Spleen (tissue), 11 donors: ENCODE measurements around the gene ERC2. TPM values are rescaled to one million over a fixed set of nuclear protein-coding genes. Genes with fewer than 3 reads are reported as not detected.

Experiments
- DNase-seq: peaks from one replicate; pipeline ENCODE4 v3.0.0-alpha.2; 2020
- H3K27ac ChIP-seq, 8 donors: fragments of 200-600 bp; sonication (generic) in 7 of 8; 1 replicate in 4 of 8; 2 replicates in 4 of 8; pipeline versions ENCODE4 v1.5.0 to v1.8.0; 2016 to 2021; ENCODE audit warnings: inconsistent platforms in 4 of 8, mild to moderate bottlenecking in 4 of 8, moderate library complexity in 1 of 8
- H3K27me3 ChIP-seq, 7 donors: fragments of 200-600 bp; sonication (generic) in 6 of 7; replicated peaks in 1 of 7; 1 replicate in 4 of 7; 2 replicates in 3 of 7; pipeline versions ENCODE4 v1.5.0 to v1.8.0; 2016 to 2021; ENCODE audit warnings: inconsistent platforms in 3 of 7, mild to moderate bottlenecking in 1 of 7
- H3K36me3 ChIP-seq, 6 donors: fragments of 200-600 bp; sonication (generic) in 5 of 6; 1 replicate in 4 of 6; 2 replicates in 2 of 6; pipeline versions ENCODE4 v1.5.0 to v1.8.0; 2016 to 2021; ENCODE audit warnings: inconsistent platforms in 2 of 6
- H3K4me1 ChIP-seq, 6 donors: fragments of 200-600 bp; sonication (generic) in 5 of 6; 1 replicate in 3 of 6; 2 replicates in 3 of 6; pipeline versions ENCODE4 v1.5.0 to v1.8.0; 2016 to 2021; ENCODE audit warnings: inconsistent platforms in 3 of 6
- H3K4me3 ChIP-seq, 8 donors: fragments of 200-600 bp; sonication (generic) in 7 of 8; 1 replicate in 4 of 8; 2 replicates in 4 of 8; pipeline versions ENCODE4 v1.5.0 to v1.8.0; 2016 to 2021; ENCODE audit warnings: inconsistent platforms in 4 of 8, mild to moderate bottlenecking in 4 of 8, moderate library complexity in 2 of 8
- H3K9me3 ChIP-seq, 8 donors: fragments of 200-600 bp; sonication (generic) in 7 of 8; 1 replicate in 4 of 8; 2 replicates in 4 of 8; pipeline versions ENCODE4 v1.5.0 to v1.8.0; 2016 to 2021; ENCODE audit warnings: inconsistent platforms in 4 of 8
- POLR2A ChIP-seq, 3 donors: fragments of 450-650 bp; IDR thresholded peaks; one replicate each; pipeline ENCODE4 v1.5.1; 2017; ENCODE audit warnings: antibody characterized with exemption in 3 of 3, mild to moderate bottlenecking in 1 of 3
- POLR2AphosphoS5 ChIP-seq, 3 donors: sonication (generic); formaldehyde crosslinking; IDR thresholded peaks; one replicate each; pipeline ENCODE4 v1.5.1; 2017; ENCODE audit warnings: antibody characterized with exemption in 3 of 3
- WGBS, 5 donors: extraction: QIAGEN DNeasy Blood & Tissue Kit in 3 of 5; methylation state at CpG; one replicate each; pipeline versions ENCODE4 v1.1.5 to v1.1.7; 2013 to 2018; 5-methylcytosine and 5-hydroxymethylcytosine counted together
- intact Hi-C: fragments of 100-400 bp; cut with DNase I; formaldehyde crosslinking; loops from one replicate; pipeline ENCODE4 v1.15.0; 2023; ENCODE audit warnings: low total_unique reads
- polyA plus RNA-seq, 3 donors: library from polyadenylated mRNA; stranded (reverse); fragments of 200-250 nt; gene quantifications; one replicate each; pipeline ENCODE4 v1.2.1, GENCODE V29; 2013
- total RNA-seq, 7 donors: library from RNA; depleted of rRNA in 3 of 7; stranded (reverse); fragments of >200 nt in 3 of 7; fragmentation: NEBNext Ultra II Directional in 4 of 7; extraction: Animal tissue kit (Norgen Biotek cat#: 25700) in 4 of 7; gene quantifications; one replicate each; pipeline versions ENCODE4 v1.1.0 to v1.2.1, GENCODE V29; 2016 to 2021
- TF ChIP-seq, protein P1 (sequence below), 11 experiments: fragments of 200-600 bp in 7 of 11; fragments of 450-650 bp in 4 of 11; sonication (generic) in 4 of 11; IDR thresholded peaks in 8 of 11; conservative IDR thresholded peaks in 3 of 11; 1 replicate in 7 of 11; 2 replicates in 4 of 11; pipeline versions ENCODE4 v1.4.0 to v1.8.0; 2016 to 2021; ENCODE audit warnings: antibody characterized with exemption in 11 of 11, inconsistent platforms in 4 of 11, mild to moderate bottlenecking in 1 of 11
- donor health status: healthy with polysubstance abuse.
- donor health status: DM: no; HTN: no; CAD: no; lungs with moderate emphysema.
- donor health status: DM: no; HTN: no; CAD: no.
- donor health status: Bipolar disorder and iron deficiency.
- donor health status: healthy.
- donor health status: DM: no; HTN: no; CAD: no.
- donor health status: DM: yes; HTN: yes; CAD: no.

Gene ERC2
- total and polyA plus RNA-seq, 10 donors, result 0.04 to 4.9 (median 0.39) TPM

GRCh38 chr3:55923626-55924025, 544.6 kb downstream of the ERC2 start:
- Histone ChIP-seq H3K9me3 (no peaks in the 10 kb centered on the region), H3K27ac (no peak overlapping the region), H3K4me1 (no peaks in the 10 kb centered on the region), H3K4me3 (no peak overlapping the region), H3K36me3 (no peaks in the 10 kb centered on the region), H3K27me3 (no peaks in the 10 kb centered on the region)
- no peak for DNase-seq
- TF ChIP-seq POLR2A (IDR thresholded peaks at IDR 0.05) (no peak), POLR2AphosphoS5 (IDR thresholded peaks at IDR 0.05) (no peak)
- TF ChIP-seq, protein P1, sequence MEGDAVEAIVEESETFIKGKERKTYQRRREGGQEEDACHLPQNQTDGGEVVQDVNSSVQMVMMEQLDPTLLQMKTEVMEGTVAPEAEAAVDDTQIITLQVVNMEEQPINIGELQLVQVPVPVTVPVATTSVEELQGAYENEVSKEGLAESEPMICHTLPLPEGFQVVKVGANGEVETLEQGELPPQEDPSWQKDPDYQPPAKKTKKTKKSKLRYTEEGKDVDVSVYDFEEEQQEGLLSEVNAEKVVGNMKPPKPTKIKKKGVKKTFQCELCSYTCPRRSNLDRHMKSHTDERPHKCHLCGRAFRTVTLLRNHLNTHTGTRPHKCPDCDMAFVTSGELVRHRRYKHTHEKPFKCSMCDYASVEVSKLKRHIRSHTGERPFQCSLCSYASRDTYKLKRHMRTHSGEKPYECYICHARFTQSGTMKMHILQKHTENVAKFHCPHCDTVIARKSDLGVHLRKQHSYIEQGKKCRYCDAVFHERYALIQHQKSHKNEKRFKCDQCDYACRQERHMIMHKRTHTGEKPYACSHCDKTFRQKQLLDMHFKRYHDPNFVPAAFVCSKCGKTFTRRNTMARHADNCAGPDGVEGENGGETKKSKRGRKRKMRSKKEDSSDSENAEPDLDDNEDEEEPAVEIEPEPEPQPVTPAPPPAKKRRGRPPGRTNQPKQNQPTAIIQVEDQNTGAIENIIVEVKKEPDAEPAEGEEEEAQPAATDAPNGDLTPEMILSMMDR (IDR thresholded peaks at IDR 0.05 in 8 of 11, conservative IDR thresholded peaks at IDR 0.05 in 3 of 11), result no peak
- 80 to 100% (median 82%) methylated on average over 1 of the region's 1 CpG for WGBS, 5 donors
- intact Hi-C loops, result no loop called here

DNA sequence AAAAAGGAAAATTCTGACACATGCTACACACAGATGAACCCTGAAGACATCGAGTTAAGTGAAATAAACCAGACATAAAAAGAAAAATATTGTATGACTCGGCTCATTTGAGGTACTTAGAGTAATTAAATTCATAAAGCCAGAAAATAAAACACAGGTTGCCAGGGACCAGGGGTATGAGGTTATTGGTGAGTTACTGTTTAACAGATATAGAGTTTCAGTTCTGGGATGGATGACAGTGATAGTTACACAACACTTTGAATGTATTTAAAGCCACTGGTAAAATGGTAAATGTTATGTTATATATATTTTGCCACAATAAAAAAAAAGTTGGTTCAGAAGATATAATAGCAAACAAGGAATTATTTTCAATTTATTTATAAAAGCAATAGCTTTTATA, 545.1 kb downstream of the ERC2 start:
- intact Hi-C loops, result no loop called here
- no peaks in the 10 kb centered on the region for H3K36me3 ChIP-seq
- no peaks in the 10 kb centered on the region for H3K27me3 ChIP-seq
- H3K4me1 ChIP-seq, result no peaks in the 10 kb centered on the region
- H3K27ac ChIP-seq, result no peak overlapping the region
- 68 to 89% (median 76%) methylated on average over 2 of the region's 2 CpGs for WGBS, 5 donors
- no peak overlapping the region for H3K4me3 ChIP-seq
- no peak for DNase-seq
- TF ChIP-seq, protein P1 (IDR thresholded peaks at IDR 0.05 in 8 of 11, conservative IDR thresholded peaks at IDR 0.05 in 3 of 11), result no peak
- no peak for TF ChIP-seq POLR2A (IDR thresholded peaks at IDR 0.05)
- no peak for TF ChIP-seq POLR2AphosphoS5 (IDR thresholded peaks at IDR 0.05)
- no peaks in the 10 kb centered on the region for H3K9me3 ChIP-seq

DNA sequence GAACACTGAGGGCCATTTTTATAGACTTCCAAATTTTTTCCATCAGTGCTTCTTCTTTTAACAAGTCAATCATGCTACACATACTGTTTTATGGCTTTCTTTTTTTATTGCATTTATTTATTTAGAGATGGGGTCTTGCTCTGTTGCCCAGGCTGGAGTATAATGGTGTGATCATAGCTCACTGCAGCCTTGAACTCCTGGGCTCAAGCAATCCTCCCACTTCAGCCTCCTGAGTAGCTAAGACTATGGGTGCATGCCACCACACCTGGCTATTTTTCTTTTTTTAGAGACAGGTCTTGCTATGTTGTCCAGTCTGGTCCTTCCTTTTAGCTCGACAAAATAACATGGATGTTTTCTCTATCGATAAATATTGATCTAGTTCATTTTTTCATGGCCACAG, 555.4 kb downstream of the ERC2 start:
- no peak overlapping the region for H3K4me3 ChIP-seq

GRCh38 chr3:55911266-55911665, 557.0 kb downstream of the ERC2 start:
- Histone ChIP-seq H3K4me3 (no peak overlapping the region), H3K27ac (no peak overlapping the region), H3K4me1 (peaks cover 0 to 7% (median 0%) of the 10 kb centered on the region in 6 donors), H3K9me3 (no peaks in the 10 kb centered on the region), H3K36me3 (no peaks in the 10 kb centered on the region), H3K27me3 (no peaks in the 10 kb centered on the region)
- TF ChIP-seq, protein P1 (IDR thresholded peaks at IDR 0.05 in 8 of 11, conservative IDR thresholded peaks at IDR 0.05 in 3 of 11), result no peak
- TF ChIP-seq POLR2A (IDR thresholded peaks at IDR 0.05) (no peak), POLR2AphosphoS5 (IDR thresholded peaks at IDR 0.05) (no peak)
- DNase-seq, result no peak
- WGBS, 5 donors, result 78 to 83% (median 80%) methylated on average over 4 of the region's 4 CpGs
- intact Hi-C loops, result no loop called here

More for the DNA sequence above, 555.4 kb downstream of the ERC2 start:
- H3K27ac ChIP-seq, result no peak overlapping the region
- H3K36me3 ChIP-seq, result no peaks in the 10 kb centered on the region
- peaks cover 0 to 7% (median 0%) of the 10 kb centered on the region in 6 donors for H3K4me1 ChIP-seq
- DNase-seq, result no peak
- 90 to 95% (median 94%) methylated on average over 2 of the region's 2 CpGs for WGBS, 5 donors
- no peaks in the 10 kb centered on the region for H3K9me3 ChIP-seq
- no peaks in the 10 kb centered on the region for H3K27me3 ChIP-seq
- TF ChIP-seq POLR2AphosphoS5 (IDR thresholded peaks at IDR 0.05) (no peak), POLR2A (IDR thresholded peaks at IDR 0.05) (no peak)
- TF ChIP-seq, protein P1 (IDR thresholded peaks at IDR 0.05 in 8 of 11, conservative IDR thresholded peaks at IDR 0.05 in 3 of 11), result no peak
- intact Hi-C loops, result no loop called here
